SK-N-SH (cell line): ENCODE results near the gene CALML3. TPM values are rescaled to one million over a fixed set of nuclear protein-coding genes. Genes with fewer than 3 reads are reported as not detected.

ENCODE experiments used
- CTCF ChIA-PET: fragments of 300-600, 350-600 bp; formaldehyde crosslinking; extraction: SDS; loops from one replicate; lab custom pipeline; 2021; lab: Yijun Ruan, JAX
- POLR2A ChIA-PET: fragments of 350-600 bp; sonication (Branson Sonifier 250); formaldehyde crosslinking; extraction: SDS; loops from one replicate; lab custom pipeline; 2020; ENCODE audit warnings: antibody characterized with exemption, inconsistent platforms; lab: Yijun Ruan, JAX
- DNase-seq: peaks from one replicate; pipeline ENCODE4 v3.0.0; 2012
- H2AFZ ChIP-seq: fragments of 200-600 bp; sonication (generic); 2 replicates; pipeline ENCODE4 v1.8.1; 2016; ENCODE audit warnings: antibody characterized with exemption, mild to moderate bottlenecking, low read depth
- H3F3A ChIP-seq: fragments of 200-600 bp; sonication (generic); replicated peaks from 2 replicates; pipeline ENCODE3; 2016; ENCODE audit warnings: antibody characterized with exemption, mild to moderate bottlenecking; ENCODE audit not compliant: insufficient read depth
- H3K27ac ChIP-seq, 2 experiments: fragments of 200-500 bp in 1 of 2; fragments of 200-600 bp in 1 of 2; sonication (Bioruptor generic) in 1 of 2; sonication (generic), shearing (Covaris generic) in 1 of 2; 2 replicates each; pipeline versions ENCODE4 v1.5.1 to v1.6.1; 2014 to 2016; ENCODE audit warnings: low read depth in 2 of 2, inconsistent platforms in 1 of 2, low read length in 1 of 2, mild to moderate bottlenecking in 1 of 2, mixed read lengths in 1 of 2
- H3K27me3 ChIP-seq: fragments of 200-600 bp; sonication (generic), shearing (Covaris generic); 2 replicates; pipeline ENCODE4 v1.6.1; 2016; ENCODE audit warnings: mixed run types; ENCODE audit not compliant: insufficient read depth
- H3K36me3 ChIP-seq, 2 experiments: fragments of 200-500 bp in 1 of 2; fragments of 200-600 bp in 1 of 2; sonication (Bioruptor generic) in 1 of 2; sonication (generic) in 1 of 2; replicated peaks in 1 of 2; 2 replicates each; pipeline versions ENCODE3 to v1.5.1; 2014 to 2016; ENCODE audit warnings: low read length in 1 of 2, mild to moderate bottlenecking in 1 of 2; ENCODE audit not compliant: insufficient read depth in 2 of 2, control insufficient read depth in 1 of 2
- H3K4me1 ChIP-seq, 2 experiments: fragments of 200-500 bp in 1 of 2; fragments of 200-600 bp in 1 of 2; sonication (Bioruptor generic) in 1 of 2; sonication (generic), shearing (Covaris generic) in 1 of 2; 2 replicates each; pipeline versions ENCODE4 v1.5.1 to v1.6.1; 2014 to 2016; ENCODE audit warnings: low read depth in 1 of 2, low read length in 1 of 2, mixed run types in 1 of 2; ENCODE audit not compliant: insufficient read depth in 2 of 2, control insufficient read depth in 1 of 2
- H3K4me2 ChIP-seq: fragments of 200-600 bp; sonication (generic), shearing (Covaris generic); 2 replicates; pipeline ENCODE4 v1.6.1; 2017; ENCODE audit warnings: mixed run types
- H3K4me3 ChIP-seq, 2 experiments: fragments of 200-500 bp in 1 of 2; fragments of 200-600 bp in 1 of 2; sonication (Bioruptor generic) in 1 of 2; sonication (generic), shearing (Covaris generic) in 1 of 2; 2 replicates each; pipeline versions ENCODE4 v1.5.1 to v1.8.1; 2014 to 2016; ENCODE audit warnings: low read depth in 2 of 2, inconsistent platforms in 1 of 2, low read length in 1 of 2, mild to moderate bottlenecking in 1 of 2, mixed read lengths in 1 of 2, moderate library complexity in 1 of 2
- H3K79me2 ChIP-seq: fragments of 200-600 bp; sonication (generic); 2 replicates; pipeline ENCODE4 v1.8.1; 2017; ENCODE audit warnings: mild to moderate bottlenecking; ENCODE audit not compliant: insufficient read depth
- H3K9ac ChIP-seq: fragments of 200-600 bp; sonication (generic); 2 replicates; pipeline ENCODE4 v1.6.1; 2017; ENCODE audit warnings: mixed run types
- H3K9me2 ChIP-seq: fragments of 200-600 bp; sonication (generic); 2 replicates; pipeline ENCODE4 v1.6.1; 2017; ENCODE audit warnings: mixed run types
- H3K9me3 ChIP-seq: fragments of 200-600 bp; sonication (generic); 2 replicates; pipeline ENCODE4 v1.6.1; 2017; ENCODE audit warnings: mixed run types, mild to moderate bottlenecking, moderate library complexity
- H4K20me1 ChIP-seq: fragments of 200-600 bp; sonication (generic); 2 replicates; pipeline ENCODE4 v1.6.1; 2017; ENCODE audit warnings: mild to moderate bottlenecking, mixed run types; ENCODE audit not compliant: insufficient read depth
- CHD2 ChIP-seq: fragments of 150-350 bp; IDR thresholded peaks from 2 replicates; pipeline ENCODE4 v1.6.1; 2018; ENCODE audit warnings: low read length; ENCODE audit not compliant: partially characterized antibody
- ELF1 ChIP-seq: IDR thresholded peaks from 2 replicates; pipeline ENCODE4 v1.4.0; 2012
- EP300 ChIP-seq, 2 experiments: IDR thresholded peaks; 2 replicates each; pipeline versions ENCODE4 v1.4.0 to v1.6.1; 2012; ENCODE audit warnings: borderline replicate concordance in 1 of 2, low read depth in 1 of 2, low read length in 1 of 2
- FOXM1 ChIP-seq: IDR thresholded peaks from 2 replicates; pipeline ENCODE4 v1.4.0; 2012; ENCODE audit warnings: low read depth, mild to moderate bottlenecking
- GABPA ChIP-seq: IDR thresholded peaks from 2 replicates; pipeline ENCODE4 v1.4.0; 2012; ENCODE audit warnings: low read depth, mild to moderate bottlenecking
- JUND ChIP-seq: IDR thresholded peaks from 2 replicates; pipeline ENCODE4 v1.4.0; 2012
- MEF2A ChIP-seq: IDR thresholded peaks from 2 replicates; pipeline ENCODE4 v1.4.0; 2012; ENCODE audit warnings: low read depth, borderline replicate concordance
- NRF1 ChIP-seq: IDR thresholded peaks from 2 replicates; pipeline ENCODE4 v1.6.1; 2012; ENCODE audit warnings: low read depth, mild to moderate bottlenecking, low read length
- POLR2AphosphoS5 ChIP-seq: IDR thresholded peaks from 2 replicates; pipeline ENCODE4 v1.6.1; 2012; ENCODE audit warnings: low read depth, low read length
- RAD21 ChIP-seq: IDR thresholded peaks from 2 replicates; pipeline ENCODE4 v1.6.1; 2012; ENCODE audit warnings: mild to moderate bottlenecking, low read length
- RCOR1 ChIP-seq: fragments of 150-350 bp; IDR thresholded peaks from 2 replicates; pipeline ENCODE4 v1.6.1; 2017; ENCODE audit warnings: antibody characterized with exemption, low read length
- RFX5 ChIP-seq: IDR thresholded peaks from 2 replicates; pipeline ENCODE4 v1.6.1; 2012; ENCODE audit warnings: mild to moderate bottlenecking, improper control_type of control experiment, low read length
- SMC3 ChIP-seq: IDR thresholded peaks from 2 replicates; pipeline ENCODE4 v1.6.1; 2012; ENCODE audit warnings: low read depth, low read length, improper control_type of control experiment
- TAF1 ChIP-seq: IDR thresholded peaks from 2 replicates; pipeline ENCODE4 v1.6.1; 2012; ENCODE audit warnings: low read depth, mild to moderate bottlenecking, low read length, moderate library complexity, borderline replicate concordance
- WGBS: methylation state at CpG from one replicate; pipeline ENCODE4 v1.1.6; 2017; ENCODE audit warnings: low lambda C conversion rate; 5-methylcytosine and 5-hydroxymethylcytosine counted together
- polyA plus RNA-seq, 3 experiments: library from polyadenylated mRNA; depleted of rRNA; stranded (reverse); fragments of >200 nt; gene quantifications; 2 replicates each; pipeline ENCODE4 v1.2.3, GENCODE V29; 2012
- TF ChIP-seq, protein P1 (sequence below): IDR thresholded peaks from 2 replicates; pipeline ENCODE4 v1.4.0; 2012; ENCODE audit warnings: low read depth, borderline replicate concordance
- TF ChIP-seq, protein P2 (sequence below): IDR thresholded peaks from 2 replicates; pipeline ENCODE4 v1.4.0; 2012; ENCODE audit warnings: low read depth
- TF ChIP-seq, protein P3 (sequence below): fragments of 150-350 bp; IDR thresholded peaks from 2 replicates; pipeline ENCODE4 v1.6.1; 2016; ENCODE audit warnings: mild to moderate bottlenecking, low read depth, low read length
- TF ChIP-seq, protein P4 (sequence below): IDR thresholded peaks from 2 replicates; pipeline ENCODE4 v1.4.0; 2012; ENCODE audit warnings: low read depth, borderline replicate concordance

Gene CALML3
- polyA plus RNA-seq, 1 of the 3 experiments (the other 2 are of a cell fraction), result not detected

DNA sequence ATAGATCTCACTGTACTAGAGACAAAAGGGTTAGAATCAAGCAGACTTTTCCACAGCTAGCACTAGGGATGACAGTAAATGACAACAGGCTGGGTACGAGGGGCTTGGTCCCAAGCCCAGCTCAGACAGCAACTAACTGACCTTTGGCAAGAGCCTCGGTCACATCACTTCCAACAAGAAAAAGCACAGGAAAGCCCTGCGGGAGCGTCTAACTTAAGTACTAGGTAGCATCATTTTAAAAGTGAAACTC is 22.8 kb downstream of the CALML3 start:
- Histone ChIP-seq H3K27me3 (no peaks in the 10 kb centered on the region), H3K79me2 (no peaks in the 10 kb centered on the region), H3K4me1 (peaks cover 15 to 20% of the 10 kb centered on the region in 2 experiments; a peak in 2 of 4 replicates), H2AFZ (no peak overlapping the region), H3K9ac (no peak overlapping the region), H3K4me2 (no peak overlapping the region), H3F3A (peaks cover 4% of the 10 kb centered on the region), H3K9me3 (0 out of 2 replicates have a peak, but pooled peaks cover 2% of the 10 kb centered on the region), H3K27ac (no peak overlapping the region), H3K4me3 (no peak overlapping the region), H3K9me2 (no peaks in the 10 kb centered on the region), H3K36me3 (no peaks in the 10 kb centered on the region), H4K20me1 (no peaks in the 10 kb centered on the region)
- no peak for DNase-seq
- no peak for TF ChIP-seq JUND
- TF ChIP-seq, protein P1, sequence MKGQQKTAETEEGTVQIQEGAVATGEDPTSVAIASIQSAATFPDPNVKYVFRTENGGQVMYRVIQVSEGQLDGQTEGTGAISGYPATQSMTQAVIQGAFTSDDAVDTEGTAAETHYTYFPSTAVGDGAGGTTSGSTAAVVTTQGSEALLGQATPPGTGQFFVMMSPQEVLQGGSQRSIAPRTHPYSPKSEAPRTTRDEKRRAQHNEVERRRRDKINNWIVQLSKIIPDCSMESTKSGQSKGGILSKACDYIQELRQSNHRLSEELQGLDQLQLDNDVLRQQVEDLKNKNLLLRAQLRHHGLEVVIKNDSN, result no peak
- 68% methylated on average over 4 of the region's 4 CpGs for WGBS
- ChIA-PET CTCF (interaction anchor here (1.1 kb wide), 1 partner anchor 76 kb away, joined by 4 read pairs; no protein-coding TSS in a partner anchor), POLR2A (no interaction called here)

DNA sequence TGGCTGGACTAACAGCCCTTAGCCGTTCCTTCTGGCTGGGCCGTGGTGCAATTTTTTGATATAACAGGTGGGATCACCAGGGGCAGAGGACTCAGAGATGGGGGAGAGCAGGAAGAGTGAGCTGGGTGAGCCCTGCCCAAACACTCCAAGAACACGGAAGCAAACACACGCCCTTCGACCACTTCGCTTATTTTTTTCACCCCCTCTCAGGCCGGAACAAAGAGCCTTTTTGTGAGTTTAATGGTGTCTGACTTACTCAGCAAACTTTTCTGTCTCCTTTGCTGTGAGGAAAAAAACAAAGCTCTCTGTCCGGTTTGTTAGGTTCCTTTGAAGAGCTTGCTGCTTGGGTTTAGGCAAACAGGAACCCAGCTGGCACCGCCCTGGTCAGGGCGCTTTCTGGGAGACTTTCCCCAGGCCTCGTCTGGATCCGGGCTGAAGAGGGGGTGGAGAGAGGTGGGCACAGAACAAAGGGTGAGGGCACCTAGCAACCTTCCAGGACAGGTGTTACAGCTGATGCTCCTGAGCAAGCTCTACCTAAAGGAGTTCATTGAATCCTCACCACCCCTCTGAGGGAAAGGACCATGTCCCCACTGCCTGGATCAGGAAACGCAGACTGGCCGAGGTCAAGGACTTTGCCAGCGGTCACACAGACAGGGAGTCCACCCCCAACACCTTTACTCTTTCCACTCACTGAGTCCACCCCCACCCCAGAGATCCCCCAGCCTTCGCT is 23.3 kb downstream of the CALML3 start:
- Histone ChIP-seq H3K27me3 (no peaks in the 10 kb centered on the region), H3K36me3 (no peaks in the 10 kb centered on the region), H3K9ac (no peak overlapping the region), H2AFZ (peak overlapping the region; percentile 71; the same call in 1 of the 2 replicates), H3K79me2 (no peaks in the 10 kb centered on the region), H3K4me3 (no peak overlapping the region), H4K20me1 (no peaks in the 10 kb centered on the region), H3F3A (peaks cover 4% of the 10 kb centered on the region), H3K9me3 (no peaks in the 10 kb centered on the region), H3K4me1 (peaks cover 15 to 20% of the 10 kb centered on the region in 2 experiments; a peak in 2 of 4 replicates), H3K4me2 (peak overlapping the region; percentile 40; the same call in 1 of the 2 replicates), H3K9me2 (no peaks in the 10 kb centered on the region), H3K27ac (peak overlapping the region in 1 of 2 experiments; percentile 68; a peak in 2 of 4 replicates)
- WGBS, result 77% methylated on average over 14 of the region's 16 CpGs
- ChIA-PET POLR2A (no interaction called here), CTCF (interaction anchor here (0.8 to 1.1 kb wide), 2 partner anchors 48 to 75 kb away, joined by 3 to 4 read pairs; no protein-coding TSS in a partner anchor)
- no peak for DNase-seq
- TF ChIP-seq NRF1 (no peak), MEF2A (no peak), RFX5 (no peak), SMC3 (no peak), FOXM1 (no peak), ELF1 (no peak), CHD2 (no peak), POLR2AphosphoS5 (no peak), TAF1 (no peak), EP300 (IDR thresholded peaks at IDR 0.05; ENCODE audit: borderline replicate concordance in 1 of 2, low read depth in 1 of 2, low read length in 1 of 2) (no peak), RAD21 (no peak), JUND (no peak), RCOR1 (no peak), GABPA (no peak)
- TF ChIP-seq, protein P2, sequence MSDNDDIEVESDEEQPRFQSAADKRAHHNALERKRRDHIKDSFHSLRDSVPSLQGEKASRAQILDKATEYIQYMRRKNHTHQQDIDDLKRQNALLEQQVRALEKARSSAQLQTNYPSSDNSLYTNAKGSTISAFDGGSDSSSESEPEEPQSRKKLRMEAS, result no peak
- TF ChIP-seq, protein P1, result no peak
- TF ChIP-seq, protein P3, sequence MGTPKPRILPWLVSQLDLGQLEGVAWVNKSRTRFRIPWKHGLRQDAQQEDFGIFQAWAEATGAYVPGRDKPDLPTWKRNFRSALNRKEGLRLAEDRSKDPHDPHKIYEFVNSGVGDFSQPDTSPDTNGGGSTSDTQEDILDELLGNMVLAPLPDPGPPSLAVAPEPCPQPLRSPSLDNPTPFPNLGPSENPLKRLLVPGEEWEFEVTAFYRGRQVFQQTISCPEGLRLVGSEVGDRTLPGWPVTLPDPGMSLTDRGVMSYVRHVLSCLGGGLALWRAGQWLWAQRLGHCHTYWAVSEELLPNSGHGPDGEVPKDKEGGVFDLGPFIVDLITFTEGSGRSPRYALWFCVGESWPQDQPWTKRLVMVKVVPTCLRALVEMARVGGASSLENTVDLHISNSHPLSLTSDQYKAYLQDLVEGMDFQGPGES, result no peak
- TF ChIP-seq, protein P4, sequence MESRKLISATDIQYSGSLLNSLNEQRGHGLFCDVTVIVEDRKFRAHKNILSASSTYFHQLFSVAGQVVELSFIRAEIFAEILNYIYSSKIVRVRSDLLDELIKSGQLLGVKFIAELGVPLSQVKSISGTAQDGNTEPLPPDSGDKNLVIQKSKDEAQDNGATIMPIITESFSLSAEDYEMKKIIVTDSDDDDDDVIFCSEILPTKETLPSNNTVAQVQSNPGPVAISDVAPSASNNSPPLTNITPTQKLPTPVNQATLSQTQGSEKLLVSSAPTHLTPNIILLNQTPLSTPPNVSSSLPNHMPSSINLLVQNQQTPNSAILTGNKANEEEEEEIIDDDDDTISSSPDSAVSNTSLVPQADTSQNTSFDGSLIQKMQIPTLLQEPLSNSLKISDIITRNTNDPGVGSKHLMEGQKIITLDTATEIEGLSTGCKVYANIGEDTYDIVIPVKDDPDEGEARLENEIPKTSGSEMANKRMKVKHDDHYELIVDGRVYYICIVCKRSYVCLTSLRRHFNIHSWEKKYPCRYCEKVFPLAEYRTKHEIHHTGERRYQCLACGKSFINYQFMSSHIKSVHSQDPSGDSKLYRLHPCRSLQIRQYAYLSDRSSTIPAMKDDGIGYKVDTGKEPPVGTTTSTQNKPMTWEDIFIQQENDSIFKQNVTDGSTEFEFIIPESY, result no peak
